C4-2B (cell line): ENCODE results near the gene LEPROT.

ENCODE experiments used
- H3K27ac ChIP-seq: fragments of 450-650 bp; 2 replicates; pipeline ENCODE4 v1.5.1; 2017
- CTCF ChIP-seq: fragments of 450-650 bp; conservative IDR thresholded peaks from 2 replicates; pipeline ENCODE4 v1.5.1; 2017; ENCODE audit warnings: mild to moderate bottlenecking
- ZFX ChIP-seq: fragments of 450-650 bp; IDR thresholded peaks from 2 replicates; pipeline ENCODE4 v1.6.1; 2017

The LEPROT gene

DNA sequence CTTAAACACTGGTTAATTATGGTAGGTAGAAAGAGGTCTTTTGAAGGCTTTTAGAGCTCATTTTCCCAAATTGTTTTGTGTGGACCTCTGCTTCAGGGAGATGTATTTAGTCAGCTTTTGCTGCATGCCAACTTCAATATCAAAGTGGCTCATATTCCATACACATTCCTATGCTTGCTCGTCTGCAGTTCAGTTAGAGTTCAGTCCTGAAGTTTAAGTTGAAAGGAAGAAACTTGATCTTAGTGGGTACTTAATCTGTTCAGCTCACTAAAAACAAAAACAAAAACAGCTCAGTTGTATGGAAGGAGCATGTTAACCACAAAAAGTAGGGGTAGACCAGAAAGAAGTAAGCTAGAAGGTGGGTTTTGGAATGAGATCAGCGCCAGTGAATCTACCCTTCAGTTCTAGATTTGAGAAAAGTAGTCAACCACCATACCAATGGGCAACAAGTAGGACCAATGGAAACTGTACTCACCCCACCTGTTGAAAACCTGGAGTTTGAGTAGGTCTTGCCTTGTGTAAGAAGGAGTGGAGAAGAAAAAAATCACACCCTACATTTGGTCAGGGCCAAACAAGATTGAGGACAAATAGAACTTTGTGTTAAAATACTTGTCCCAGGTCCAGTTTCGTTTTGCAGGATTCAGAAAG, 58.0 kb downstream of the LEPROT start:
- TF ChIP-seq CTCF (no peak), ZFX (no peak)
- no peak overlapping the region for H3K27ac ChIP-seq

DNA sequence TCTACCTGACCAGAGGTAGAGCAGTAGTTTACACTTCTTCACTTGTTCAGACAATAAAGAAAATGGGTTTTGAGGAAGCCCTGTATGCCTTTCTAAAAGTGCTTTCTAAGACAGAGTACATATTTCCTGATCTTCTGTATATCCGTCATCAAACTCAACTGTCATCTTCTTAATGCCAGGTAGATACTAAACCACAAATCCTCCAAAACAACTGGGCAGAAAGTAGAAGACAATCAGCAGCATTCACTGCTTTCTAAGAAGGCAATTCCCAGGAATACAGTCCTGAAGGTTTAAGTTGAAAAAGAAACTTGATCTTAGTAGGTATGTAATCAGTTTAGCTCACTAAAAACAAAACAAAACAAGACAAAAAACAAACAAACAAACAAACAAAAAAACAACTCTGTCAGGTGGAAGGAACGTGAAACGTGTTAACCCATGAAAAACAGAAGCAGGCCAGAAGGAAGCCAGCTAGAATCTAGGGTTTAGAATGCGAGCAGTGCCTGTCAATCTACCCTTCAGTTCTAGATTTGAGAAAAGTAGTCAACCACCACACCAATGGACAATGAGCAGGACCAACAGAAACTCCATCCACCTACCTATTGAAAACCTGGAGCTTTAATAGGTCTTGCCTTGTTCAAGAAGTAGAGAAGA, 59.2 kb downstream of the LEPROT start:
- no peak overlapping the region for H3K27ac ChIP-seq
- TF ChIP-seq CTCF (no peak), ZFX (no peak)

DNA sequence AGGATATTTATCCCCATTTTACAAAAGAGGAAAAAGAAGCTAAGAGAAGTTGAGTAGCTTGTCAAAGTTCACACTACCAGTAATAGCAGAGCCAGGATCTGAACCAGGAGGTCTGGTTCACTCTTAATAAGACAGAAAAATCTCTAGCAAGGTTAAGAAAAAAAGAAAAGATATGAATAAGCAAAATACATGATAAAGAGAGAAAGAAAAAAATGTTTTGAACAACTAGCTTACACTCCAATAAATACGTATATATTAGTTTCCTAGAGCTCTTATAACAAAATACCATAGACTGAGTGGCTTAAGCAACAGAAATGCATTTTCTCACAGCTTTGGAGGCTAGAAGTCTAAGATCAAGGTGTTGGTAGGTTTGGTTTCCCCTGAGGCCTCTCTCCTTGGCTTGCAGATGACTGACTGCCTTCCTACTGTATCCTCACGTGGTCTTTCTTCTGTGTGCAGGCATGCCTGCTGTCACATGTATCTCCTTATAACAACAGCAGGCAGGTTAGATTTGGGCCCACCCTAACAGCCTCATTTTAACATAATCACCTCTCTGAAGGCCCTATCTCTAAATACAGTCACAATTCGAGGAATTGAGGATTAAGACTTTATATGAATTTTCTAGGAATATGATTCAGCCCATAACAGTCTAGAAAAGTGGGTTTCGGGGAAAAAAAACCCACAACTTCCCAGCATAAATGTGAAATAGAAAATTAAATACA, 60.4 kb downstream of the LEPROT start:
- TF ChIP-seq ZFX (no peak), CTCF (no peak)
- H3K27ac ChIP-seq, result no peak overlapping the region

- no peak overlapping the region; the same call in 1 of the 2 replicates for H3K27ac ChIP-seq
- TF ChIP-seq ZFX (no peak), CTCF (no peak)
These were observed 63.7 kb downstream of the LEPROT start for GRCh38 chr1:65483993-65484754.
